WERI-Rb-1 (cell line): Measurements from ENCODE around the gene THPO.

ENCODE experiments used
- DNase-seq: peaks from one replicate; pipeline ENCODE4 v3.0.0-alpha.2; 2020
- H3K27ac ChIP-seq: fragments of 250-450 bp; sonication (Bioruptor Pico); 2 replicates; pipeline ENCODE4 v1.5.1; 2020; ENCODE audit warnings: mild to moderate bottlenecking, moderate library complexity
- H3K27me3 ChIP-seq: fragments of 250-450 bp; sonication (Bioruptor Pico); 2 replicates; pipeline ENCODE4 v1.5.1; 2021; ENCODE audit warnings: mild to moderate bottlenecking, low read depth, moderate library complexity; ENCODE audit not compliant: insufficient read depth, severe bottlenecking
- H3K36me3 ChIP-seq: fragments of 250-450 bp; sonication (Bioruptor Pico); 2 replicates; pipeline ENCODE4 v1.5.1; 2020; ENCODE audit warnings: mild to moderate bottlenecking, moderate library complexity
- H3K4me3 ChIP-seq: 2 replicates; pipeline ENCODE4 v1.5.1; 2011; ENCODE audit warnings: low read depth, mild to moderate bottlenecking, control low read depth, low read length
- H3K9me3 ChIP-seq: fragments of 250-450 bp; sonication (Bioruptor Pico); 2 replicates; pipeline ENCODE4 v1.5.1; 2021; ENCODE audit warnings: mild to moderate bottlenecking, moderate library complexity; ENCODE audit not compliant: severe bottlenecking
- TF ChIP-seq, protein P1 (sequence below): IDR thresholded peaks from 2 replicates; pipeline ENCODE4 v1.5.1; 2011; ENCODE audit warnings: low read depth, mild to moderate bottlenecking, control low read depth, inconsistent platforms, low read length

Gene THPO

DNA sequence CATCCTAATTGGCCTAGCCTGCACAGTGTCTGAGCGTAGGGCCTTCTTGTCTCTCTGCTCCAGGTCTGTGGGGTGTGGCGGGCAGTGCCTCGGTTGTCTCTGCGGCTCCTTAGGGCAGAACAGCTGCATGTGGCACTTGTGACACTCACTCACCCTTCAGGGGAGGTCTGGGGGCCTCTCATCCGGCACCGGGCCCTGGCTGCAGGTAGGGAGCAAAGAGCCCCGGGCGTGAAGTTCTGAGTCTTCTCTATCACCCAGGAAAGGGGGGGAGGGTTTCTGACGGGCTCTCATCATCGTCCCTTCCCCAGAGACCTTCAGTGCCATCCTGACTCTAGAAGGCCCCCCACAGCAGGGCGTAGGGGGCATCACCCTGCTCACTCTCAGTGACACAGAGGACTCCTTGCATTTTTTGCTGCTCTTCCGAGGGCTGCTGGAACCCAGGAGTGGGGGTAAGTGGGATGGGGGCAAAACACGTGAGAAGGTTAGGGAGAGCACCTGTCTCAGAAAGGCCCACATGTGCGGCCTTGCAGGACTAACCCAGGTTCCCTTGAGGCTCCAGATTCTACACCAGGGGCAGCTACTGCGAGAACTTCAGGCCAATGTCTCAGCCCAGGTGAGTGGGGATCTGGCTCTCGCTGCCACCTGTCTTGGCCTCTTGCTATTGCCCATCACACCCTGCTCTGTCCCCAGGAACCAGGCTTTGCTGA, 4.5 kb upstream of the THPO start:
- TF ChIP-seq, protein P1, sequence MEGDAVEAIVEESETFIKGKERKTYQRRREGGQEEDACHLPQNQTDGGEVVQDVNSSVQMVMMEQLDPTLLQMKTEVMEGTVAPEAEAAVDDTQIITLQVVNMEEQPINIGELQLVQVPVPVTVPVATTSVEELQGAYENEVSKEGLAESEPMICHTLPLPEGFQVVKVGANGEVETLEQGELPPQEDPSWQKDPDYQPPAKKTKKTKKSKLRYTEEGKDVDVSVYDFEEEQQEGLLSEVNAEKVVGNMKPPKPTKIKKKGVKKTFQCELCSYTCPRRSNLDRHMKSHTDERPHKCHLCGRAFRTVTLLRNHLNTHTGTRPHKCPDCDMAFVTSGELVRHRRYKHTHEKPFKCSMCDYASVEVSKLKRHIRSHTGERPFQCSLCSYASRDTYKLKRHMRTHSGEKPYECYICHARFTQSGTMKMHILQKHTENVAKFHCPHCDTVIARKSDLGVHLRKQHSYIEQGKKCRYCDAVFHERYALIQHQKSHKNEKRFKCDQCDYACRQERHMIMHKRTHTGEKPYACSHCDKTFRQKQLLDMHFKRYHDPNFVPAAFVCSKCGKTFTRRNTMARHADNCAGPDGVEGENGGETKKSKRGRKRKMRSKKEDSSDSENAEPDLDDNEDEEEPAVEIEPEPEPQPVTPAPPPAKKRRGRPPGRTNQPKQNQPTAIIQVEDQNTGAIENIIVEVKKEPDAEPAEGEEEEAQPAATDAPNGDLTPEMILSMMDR: no peak
- H3K36me3 ChIP-seq: peaks cover 35% of the 10 kb centered on the region
- DNase-seq: no peak
- no peaks in the 10 kb centered on the region for H3K9me3 ChIP-seq
- no peak overlapping the region for H3K4me3 ChIP-seq
- H3K27ac ChIP-seq: no peak overlapping the region
- H3K27me3 ChIP-seq: no peaks in the 10 kb centered on the region

DNA sequence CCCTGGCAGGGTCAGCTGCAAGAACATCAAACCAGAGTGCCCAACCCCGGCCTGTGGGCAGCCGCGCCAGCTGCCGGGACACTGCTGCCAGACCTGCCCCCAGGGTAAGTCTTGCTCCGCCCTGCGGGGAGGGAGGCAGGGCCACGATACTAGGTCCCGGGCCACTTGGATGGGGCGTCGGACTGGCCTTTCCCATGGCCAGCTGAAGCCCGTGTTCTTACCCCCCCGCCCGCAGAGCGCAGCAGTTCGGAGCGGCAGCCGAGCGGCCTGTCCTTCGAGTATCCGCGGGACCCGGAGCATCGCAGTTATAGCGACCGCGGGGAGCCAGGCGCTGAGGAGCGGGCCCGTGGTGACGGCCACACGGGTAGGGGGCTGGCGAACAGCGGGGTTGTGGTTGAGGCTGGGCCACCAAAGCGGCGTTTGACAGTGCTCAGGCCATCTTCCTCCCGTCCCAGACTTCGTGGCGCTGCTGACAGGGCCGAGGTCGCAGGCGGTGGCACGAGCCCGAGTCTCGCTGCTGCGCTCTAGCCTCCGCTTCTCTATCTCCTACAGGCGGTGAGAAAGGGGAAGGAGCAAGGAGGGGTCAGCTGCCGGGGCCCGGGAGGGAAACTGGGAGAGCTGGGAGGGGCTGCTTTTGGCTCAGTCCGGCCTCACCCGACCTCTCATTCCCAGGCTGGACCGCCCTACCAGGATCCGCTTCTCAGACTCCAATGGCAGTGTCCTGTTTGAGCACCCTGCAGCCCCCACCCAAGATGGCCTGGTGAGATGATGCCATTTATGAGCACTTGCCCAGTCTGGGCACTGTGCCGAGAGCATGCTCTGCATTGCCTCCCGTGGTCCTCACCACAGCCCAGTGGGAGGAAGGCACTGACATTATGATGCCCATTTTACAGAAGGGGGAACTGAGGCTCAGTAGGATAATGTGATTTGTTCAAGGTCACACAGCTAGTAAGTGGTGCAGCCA, 3.5 kb upstream of the THPO start:
- TF ChIP-seq, protein P1: no peak
- Histone ChIP-seq H3K9me3 (no peaks in the 10 kb centered on the region), H3K27me3 (no peaks in the 10 kb centered on the region), H3K4me3 (no peak overlapping the region), H3K27ac (no peak overlapping the region), H3K36me3 (peaks cover 32% of the 10 kb centered on the region)
- DNase-seq: no peak

DNA sequence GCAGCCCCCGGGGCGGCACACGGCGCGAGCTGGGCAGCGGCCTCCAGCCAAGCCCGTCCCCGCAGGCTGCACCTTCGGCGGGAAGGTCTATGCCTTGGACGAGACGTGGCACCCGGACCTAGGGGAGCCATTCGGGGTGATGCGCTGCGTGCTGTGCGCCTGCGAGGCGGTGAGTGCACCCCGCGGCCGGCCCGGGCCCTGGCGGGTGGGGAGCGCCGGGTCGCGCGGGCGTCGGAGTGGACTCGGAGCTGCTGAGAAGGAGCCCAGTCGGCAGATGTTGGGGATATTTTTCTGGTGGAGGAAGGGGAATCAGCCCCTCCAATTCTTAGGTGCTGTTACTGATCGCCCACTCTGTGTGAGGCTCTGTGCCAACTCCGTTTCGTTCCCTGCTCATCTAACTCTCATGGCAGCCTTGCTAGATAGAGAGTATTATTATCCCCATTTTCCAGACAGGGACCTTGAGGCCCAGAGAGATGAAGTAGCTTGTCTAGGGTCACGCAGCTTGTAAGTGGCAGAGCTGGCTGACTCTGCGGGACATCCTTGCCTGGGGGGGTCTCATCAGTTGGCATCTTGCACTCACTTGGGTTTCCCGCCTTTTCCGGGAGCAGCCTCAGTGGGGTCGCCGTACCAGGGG, 2.7 kb upstream of the THPO start:
- H3K36me3 ChIP-seq: peaks cover 24% of the 10 kb centered on the region
- TF ChIP-seq, protein P1: no peak
- no peak for DNase-seq
- no peaks in the 10 kb centered on the region for H3K9me3 ChIP-seq
- peak overlapping the region; percentile 81 for H3K27ac ChIP-seq
- no peaks in the 10 kb centered on the region for H3K27me3 ChIP-seq
- H3K4me3 ChIP-seq: peak overlapping the region; percentile 48

DNA sequence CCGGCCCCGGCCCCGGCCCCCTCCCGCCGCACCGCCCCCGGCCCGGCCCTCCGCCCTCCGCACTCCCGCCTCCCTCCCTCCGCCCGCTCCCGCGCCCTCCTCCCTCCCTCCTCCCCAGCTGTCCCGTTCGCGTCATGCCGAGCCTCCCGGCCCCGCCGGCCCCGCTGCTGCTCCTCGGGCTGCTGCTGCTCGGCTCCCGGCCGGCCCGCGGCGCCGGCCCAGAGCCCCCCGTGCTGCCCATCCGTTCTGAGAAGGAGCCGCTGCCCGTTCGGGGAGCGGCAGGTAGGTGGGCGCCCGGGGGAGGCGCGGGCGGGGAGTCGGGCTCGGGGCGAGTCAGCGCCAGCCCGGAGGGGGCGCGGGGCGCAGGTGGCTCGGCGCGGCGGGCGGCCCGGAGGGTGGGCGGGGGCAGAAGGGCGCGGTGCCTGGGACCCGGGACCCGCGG, 2.2 kb upstream of the THPO start:
- peak overlapping the region; percentile 81 for H3K27ac ChIP-seq
- H3K9me3 ChIP-seq: no peaks in the 10 kb centered on the region
- H3K27me3 ChIP-seq: no peaks in the 10 kb centered on the region
- DNase-seq: peak; percentile 75
- H3K4me3 ChIP-seq: peak overlapping the region; percentile 48
- TF ChIP-seq, protein P1: no peak
- H3K36me3 ChIP-seq: peaks cover 23% of the 10 kb centered on the region

DNA sequence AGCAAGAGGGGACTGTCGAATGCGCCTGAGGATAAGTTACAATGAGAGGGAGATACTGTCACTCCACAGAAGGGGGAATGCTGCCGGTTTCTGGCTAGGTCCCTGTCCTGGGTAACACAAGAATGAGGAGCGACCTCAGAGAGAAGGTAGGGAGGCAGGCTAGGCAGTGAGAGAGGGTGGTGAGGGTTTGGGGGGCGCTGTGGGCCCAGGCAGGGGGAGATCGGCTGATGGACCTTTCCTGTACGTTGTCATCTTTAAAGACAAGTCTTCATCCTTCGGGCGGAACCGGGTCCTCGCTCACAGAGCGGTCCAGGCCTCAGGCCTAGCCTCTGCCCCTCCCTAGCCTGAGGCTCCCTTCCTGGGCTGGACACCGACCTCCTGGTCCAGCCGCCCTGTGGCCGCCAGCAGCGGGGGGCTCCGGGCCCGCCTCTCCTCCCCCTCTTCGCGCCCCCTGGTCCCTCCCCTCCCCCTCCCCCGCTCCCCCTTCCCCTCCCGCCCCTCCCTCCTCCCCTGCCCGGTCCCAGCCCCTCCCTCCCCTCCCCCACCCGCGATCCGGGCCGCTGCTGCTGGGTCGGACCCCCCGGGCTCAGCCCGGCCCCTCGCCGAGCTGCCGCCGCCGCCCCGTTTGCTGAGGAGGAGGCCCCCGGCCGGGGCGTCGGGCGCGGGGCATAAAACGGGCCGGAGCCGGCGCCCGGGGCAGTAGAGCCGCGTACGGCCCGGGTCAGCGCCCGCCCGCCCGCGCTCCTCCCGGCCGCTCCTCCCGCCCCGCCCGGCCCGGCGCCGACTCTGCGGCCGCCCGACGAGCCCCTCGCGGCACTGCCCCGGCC, 1.6 kb upstream of the THPO start, which contains the start of gene CHRD:
CHRD (plus strand) TSS at position 697 of the 827 bp plus-strand sequence. CDS start 265 bp downstream, outside the sequence.
- DNase-seq: peak; percentile 36
- peak within 1 kb of the TSS; percentile 81 for H3K27ac ChIP-seq
- H3K4me3 ChIP-seq: peak within 1 kb of the TSS; percentile 48

More for the DNA sequence above, 1.6 kb upstream of the THPO start, which contains the start of gene CHRD:
- peaks cover 21% of the 10 kb centered on the region for H3K36me3 ChIP-seq
- TF ChIP-seq, protein P1: no peak
- no peaks in the 10 kb centered on the region for H3K27me3 ChIP-seq
- no peaks in the 10 kb centered on the region for H3K9me3 ChIP-seq
